HepG2 (cell line): ENCODE measurements around the gene IL11RA. TPM values are rescaled to one million over a fixed set of nuclear protein-coding genes. Genes with fewer than 3 reads are reported as not detected.

Experiments
- ARID4A ChIP-seq: sonication (generic); formaldehyde crosslinking; IDR thresholded peaks from 2 replicates; pipeline ENCODE4 v1.5.0; 2020; ENCODE audit warnings: mild to moderate bottlenecking, missing genetic modification reagents, borderline replicate concordance
- BRD4 ChIP-seq: sonication (generic); formaldehyde crosslinking; IDR thresholded peaks from 2 replicates; pipeline ENCODE4 v1.4.0; 2020; ENCODE audit warnings: missing genetic modification reagents
- BRF2 ChIP-seq: sonication (generic); formaldehyde crosslinking; IDR thresholded peaks from 2 replicates; pipeline ENCODE4 v1.8.1; 2022; ENCODE audit warnings: mild to moderate bottlenecking, missing genetic modification reagents
- CEBPZ ChIP-seq: IDR thresholded peaks from 2 replicates; pipeline ENCODE4 v1.6.1; 2012; ENCODE audit warnings: low read length, improper control_type of control experiment
- HNF1B ChIP-seq: sonication (generic); formaldehyde crosslinking; IDR thresholded peaks from 2 replicates; pipeline ENCODE4 v1.5.1; 2020; ENCODE audit warnings: mild to moderate bottlenecking, moderate library complexity, missing genetic modification reagents
- MEIS2 ChIP-seq: sonication (generic); formaldehyde crosslinking; IDR thresholded peaks from 2 replicates; pipeline ENCODE4 v1.9.0; 2021; ENCODE audit warnings: mild to moderate bottlenecking, missing genetic modification reagents
- PBX3 ChIP-seq: sonication (generic); formaldehyde crosslinking; IDR thresholded peaks from 2 replicates; pipeline ENCODE4 v1.8.1; 2023; ENCODE audit warnings: missing genetic modification reagents, inconsistent platforms, borderline replicate concordance
- TRAFD1 ChIP-seq: sonication (generic); formaldehyde crosslinking; IDR thresholded peaks from 2 replicates; pipeline ENCODE4 v1.5.1; 2020; ENCODE audit warnings: missing genetic modification reagents, mild to moderate bottlenecking, borderline replicate concordance
- ZNF556 ChIP-seq: sonication (generic); formaldehyde crosslinking; IDR thresholded peaks from 2 replicates; pipeline ENCODE4 v1.4.0; 2020; ENCODE audit warnings: mild to moderate bottlenecking, missing genetic modification reagents, borderline replicate concordance
- ZNF775 ChIP-seq: sonication (generic); formaldehyde crosslinking; IDR thresholded peaks from 2 replicates; pipeline ENCODE4 v1.4.0; 2020; ENCODE audit warnings: missing genetic modification reagents, mild to moderate bottlenecking, moderate library complexity, borderline replicate concordance
- ZNF782 ChIP-seq: sonication (generic); formaldehyde crosslinking; IDR thresholded peaks from 2 replicates; pipeline ENCODE4 v1.4.0; 2020; ENCODE audit warnings: missing genetic modification reagents, mild to moderate bottlenecking, borderline replicate concordance
- ZSCAN21 ChIP-seq: sonication (generic); formaldehyde crosslinking; IDR thresholded peaks from 2 replicates; pipeline ENCODE4 v1.8.0; 2022; ENCODE audit warnings: mild to moderate bottlenecking, missing genetic modification reagents, moderate library complexity, borderline replicate concordance
- ZSCAN29 ChIP-seq: sonication (generic); formaldehyde crosslinking; conservative IDR thresholded peaks from 2 replicates; pipeline ENCODE4 v1.4.0; 2020; ENCODE audit warnings: mild to moderate bottlenecking, missing genetic modification reagents
- polyA plus RNA-seq, 8 experiments: library from polyadenylated mRNA; depleted of rRNA in 3 of 8; stranded (reverse) in 7 of 8; unstranded in 1 of 8; fragments of >200 nt; fragmentation: Illumina TruSeq in 4 of 8; extraction: Trizol in 4 of 8; gene quantifications; 2 replicates each; pipeline versions ENCODE4 v1.2.1 to v1.2.3, GENCODE V29; 2011 to 2016; ENCODE audit warnings: low read depth in 4 of 8, missing spikeins in 1 of 8, mixed read lengths in 1 of 8; ENCODE audit not compliant: insufficient read depth in 1 of 8
- total RNA-seq, 5 experiments: library from RNA; depleted of rRNA; stranded (reverse); fragments of >200 nt; fragmentation: Illumina TruSeq; extraction: Trizol; gene quantifications; 2 replicates each; pipeline ENCODE4 v1.2.3, GENCODE V29; 2016; ENCODE audit warnings: low read depth in 1 of 5

The IL11RA gene
- total and polyA plus RNA-seq, 2 of the 13 experiments (the other 11 are each of a cell fraction or from before 2014, with no cell fraction given): 2.0 to 4.2 TPM

GRCh38 chr9:34637356-34638137 lies 14.4 kb upstream of the IL11RA start, which contains the start of gene SIGMAR1 (continued):
- TF ChIP-seq ARID4A (CRISPR knock-in tag) (peak; percentile 89; the same call in 1 of the 2 replicates), BRD4 (CRISPR knock-in tag) (peak; percentile 32; the same call in 1 of the 2 replicates), ZNF556 (peak; percentile 18; the same call in 1 of the 2 replicates), CEBPZ (no peak), BRF2 (peak; percentile 82), ZNF782 (no peak; the same call in 1 of the 2 replicates), ZSCAN21 (CRISPR knock-in tag) (peak; percentile 49; the same call in 1 of the 2 replicates), MEIS2 (CRISPR knock-in tag) (no peak), TRAFD1 (CRISPR knock-in tag) (no peak), ZNF775 (CRISPR knock-in tag) (no peak), HNF1B (peak; percentile 54; the same call in 1 of the 2 replicates), PBX3 (CRISPR knock-in tag) (no peak), ZSCAN29 (CRISPR knock-in tag) (no peak)
